DMS153 treated with DMSO at 0.1 percent for 48 hours (cell line): ENCODE measurements around the gene RPS6KA1.
"Not testable (repeated sequence)": the region's sequence is repeated elsewhere in the genome, so short reads cannot be mapped to it uniquely, and the experiment has no call there.

Experiments
- DNase-seq: peaks from one replicate; lab custom pipeline; 2025; ENCODE audit not compliant: unreplicated experiment; lab: John Stamatoyannopoulos, UW

Gene RPS6KA1

GRCh38 chr1:26529655-26530409 is at the start of gene RPS6KA1:
TSS of gene RPS6KA1 (plus strand) at chr1:26529761. CDS start at chr1:26529921, 160 bp downstream.
- peak; percentile 78 for DNase-seq

DNA sequence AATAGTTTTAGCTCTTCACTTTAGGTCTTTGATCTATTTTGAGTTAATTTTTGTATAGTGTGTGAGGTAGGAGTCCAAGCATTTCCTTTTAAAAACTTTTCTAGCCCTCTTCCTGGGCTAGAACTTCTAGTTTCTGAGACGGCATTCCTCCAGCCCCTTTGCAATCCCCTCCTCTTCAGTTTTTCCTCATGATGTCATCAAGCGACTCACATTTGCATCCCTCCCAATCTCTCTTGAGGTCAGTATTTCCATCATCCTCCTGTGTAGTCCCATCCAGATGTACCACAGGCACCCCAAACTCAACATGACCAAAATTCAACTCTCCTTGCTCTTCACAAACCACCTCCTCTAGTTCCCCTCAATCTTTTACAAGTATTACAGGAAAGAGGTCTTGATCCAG is 46.6 kb upstream of the RPS6KA1 start:
- no peak for DNase-seq

GRCh38 chr1:26483980-26484379 is 45.6 kb upstream of the RPS6KA1 start:
- no peak for DNase-seq

- no peak for DNase-seq
Observed at GRCh38 chr1:26490155-26490554, 39.4 kb upstream of the RPS6KA1 start.

DNA sequence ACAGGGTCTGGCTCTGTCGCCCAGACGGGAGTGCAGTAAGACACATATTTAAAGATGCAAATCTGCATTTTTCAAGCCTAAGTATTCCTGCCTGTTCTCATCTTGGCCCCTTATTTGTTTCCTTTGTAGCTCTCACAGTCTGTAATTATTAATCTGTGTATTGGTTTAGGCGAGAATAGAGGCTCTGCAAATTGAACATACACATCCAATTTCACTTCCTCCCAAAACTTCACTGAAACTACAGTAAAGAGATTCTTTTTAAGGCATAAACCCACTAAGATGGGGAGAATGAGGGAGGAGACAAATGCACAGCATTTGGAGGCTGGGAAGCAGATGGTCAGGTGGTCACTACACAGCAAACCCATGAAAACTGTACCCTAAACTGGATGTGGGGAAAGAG is 36.3 kb upstream of the RPS6KA1 start:
- no peak for DNase-seq

GRCh38 chr1:26493938-26494337 is 35.6 kb upstream of the RPS6KA1 start:
- no peak for DNase-seq

DNA sequence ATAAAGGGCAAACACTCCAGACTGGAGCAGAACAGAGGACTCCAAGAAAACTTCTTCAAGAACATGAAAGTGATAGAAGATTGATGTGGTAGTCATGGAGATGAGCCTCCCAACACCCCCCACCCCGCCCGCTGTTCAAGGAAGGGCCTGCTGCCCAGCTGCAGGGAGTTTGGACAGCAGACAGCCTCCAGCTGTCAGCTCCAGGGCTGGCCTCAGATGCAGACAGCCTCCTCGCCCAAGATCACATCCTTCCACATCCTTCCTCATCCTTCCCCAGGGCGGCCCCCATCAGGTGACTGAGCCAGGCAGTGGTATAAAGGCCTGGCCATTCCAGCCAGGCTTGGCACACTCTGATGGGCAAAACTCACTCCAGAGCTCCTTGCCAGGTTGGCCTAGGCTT is 32.7 kb upstream of the RPS6KA1 start:
- no peak for DNase-seq

DNA sequence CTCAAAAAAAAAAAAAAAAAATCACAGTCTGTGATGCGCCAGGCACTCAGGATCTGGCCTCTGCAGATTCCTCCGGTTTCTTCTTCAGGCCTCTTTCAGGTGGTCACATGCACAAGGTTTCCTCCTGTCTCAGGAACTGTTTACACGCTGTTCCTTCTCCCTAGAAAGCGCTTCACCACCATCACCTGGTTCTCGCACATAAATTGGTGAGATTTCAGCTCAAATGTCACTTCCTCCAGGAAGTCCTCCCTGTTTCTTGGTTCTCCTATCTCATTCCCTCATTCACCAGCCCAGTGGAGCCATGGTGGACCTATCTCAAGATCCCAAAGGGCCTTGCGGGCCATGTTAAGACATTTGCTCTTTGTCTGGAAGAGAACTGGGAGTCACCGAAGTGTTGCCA is 30.7 kb upstream of the RPS6KA1 start:
- no peak for DNase-seq

DNA sequence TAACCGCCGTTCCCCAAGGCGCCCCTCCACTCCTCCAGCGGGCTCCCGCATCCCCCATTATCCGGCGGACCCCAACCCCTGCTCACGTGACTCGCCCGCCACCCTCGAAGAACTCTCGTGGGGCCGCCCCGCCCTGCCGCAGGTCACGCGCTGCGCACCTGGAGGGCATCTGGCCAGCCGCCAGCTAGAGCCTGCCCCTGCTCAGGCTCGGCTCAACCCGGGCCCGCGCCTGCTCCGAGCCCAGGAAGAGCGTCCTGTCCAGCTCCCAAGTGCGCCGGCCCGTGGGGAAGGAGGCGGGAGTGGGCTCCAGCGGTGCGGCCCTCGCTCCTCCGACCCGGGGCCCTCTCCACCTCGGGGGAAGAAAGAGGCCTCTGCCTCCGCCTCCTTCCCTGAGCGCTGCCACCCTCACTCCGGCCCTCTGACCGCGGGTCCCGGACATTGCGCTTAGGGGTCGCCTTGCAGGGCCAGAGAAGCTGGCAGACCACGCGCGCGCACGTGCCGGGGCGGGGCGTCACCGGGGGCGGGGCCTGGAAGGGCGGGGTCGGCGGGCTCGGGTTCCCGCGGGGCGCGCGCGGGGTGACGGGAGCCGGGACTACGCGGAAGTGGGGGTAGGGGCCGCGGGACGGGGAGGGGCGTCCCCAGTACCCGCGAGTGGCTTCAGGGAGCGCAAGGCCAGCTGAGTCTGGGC is 28.9 kb upstream of the RPS6KA1 start:
- DNase-seq = peak; percentile 88

GRCh38 chr1:26510711-26511110 is 18.9 kb upstream of the RPS6KA1 start:
- not testable (repeated sequence) for DNase-seq

GRCh38 chr1:26515836-26516235 is 13.7 kb upstream of the RPS6KA1 start:
- DNase-seq = not testable (repeated sequence)

- DNase-seq = no peak
Observed at GRCh38 chr1:26516987-26517765, 12.4 kb upstream of the RPS6KA1 start.

DNA sequence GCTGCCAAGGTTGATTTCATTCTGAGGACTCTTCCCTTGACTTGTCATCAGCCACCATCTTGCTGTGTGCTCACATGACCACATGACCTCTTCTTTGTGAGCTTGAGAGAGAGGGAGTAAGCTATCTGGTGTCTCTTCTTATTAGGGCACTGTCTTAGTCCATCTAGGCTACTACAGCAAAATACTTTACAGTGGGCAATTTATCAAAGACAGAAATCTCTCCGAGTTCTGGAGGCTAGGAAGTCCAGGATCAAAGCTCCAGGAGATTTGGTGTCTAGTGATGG is 11.9 kb upstream of the RPS6KA1 start:
- DNase-seq = no peak

GRCh38 chr1:26518355-26518754 is 11.2 kb upstream of the RPS6KA1 start:
- DNase-seq = no peak

DNA sequence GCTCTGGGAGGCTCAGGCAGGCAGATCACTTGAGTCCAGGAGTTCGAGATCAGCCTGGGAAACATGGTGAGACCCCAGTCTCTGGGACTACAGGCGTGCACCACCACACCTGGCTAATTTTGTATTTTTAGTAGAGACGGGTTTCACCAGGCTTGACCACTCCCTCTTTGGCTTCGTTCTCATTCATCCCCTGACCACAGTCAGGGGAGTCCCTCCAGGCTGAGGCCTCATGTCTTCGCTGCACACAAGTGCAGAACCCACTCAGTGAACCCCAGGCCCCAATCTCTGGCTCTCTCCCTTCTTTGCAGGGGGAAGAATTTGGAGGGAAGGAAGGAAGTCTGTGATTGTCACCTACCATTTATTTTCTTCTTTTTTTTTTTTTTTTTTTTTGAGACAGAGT is 9.2 kb upstream of the RPS6KA1 start:
- no peak for DNase-seq

- DNase-seq = no peak
Observed at GRCh38 chr1:26521669-26522030, 7.9 kb upstream of the RPS6KA1 start.

DNA sequence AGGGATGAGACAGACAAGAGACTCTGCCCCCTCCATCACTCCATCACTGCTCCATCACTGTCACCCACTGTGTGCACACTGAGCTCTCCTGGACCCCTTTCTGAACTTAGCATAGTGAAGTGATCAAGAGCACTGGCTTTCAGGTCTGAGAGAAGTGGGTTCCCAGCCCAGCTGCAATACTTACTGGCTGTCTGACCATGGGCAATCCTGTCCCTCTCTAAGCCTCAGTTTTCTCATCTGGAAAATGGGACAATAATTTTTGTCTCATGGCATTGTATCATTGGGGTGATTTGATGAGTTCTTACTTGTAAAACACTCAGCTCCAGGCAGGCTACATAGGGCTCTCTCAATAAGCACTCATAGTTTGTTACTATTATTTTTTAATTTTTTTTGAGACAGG is 7.5 kb upstream of the RPS6KA1 start:
- no peak for DNase-seq

DNA sequence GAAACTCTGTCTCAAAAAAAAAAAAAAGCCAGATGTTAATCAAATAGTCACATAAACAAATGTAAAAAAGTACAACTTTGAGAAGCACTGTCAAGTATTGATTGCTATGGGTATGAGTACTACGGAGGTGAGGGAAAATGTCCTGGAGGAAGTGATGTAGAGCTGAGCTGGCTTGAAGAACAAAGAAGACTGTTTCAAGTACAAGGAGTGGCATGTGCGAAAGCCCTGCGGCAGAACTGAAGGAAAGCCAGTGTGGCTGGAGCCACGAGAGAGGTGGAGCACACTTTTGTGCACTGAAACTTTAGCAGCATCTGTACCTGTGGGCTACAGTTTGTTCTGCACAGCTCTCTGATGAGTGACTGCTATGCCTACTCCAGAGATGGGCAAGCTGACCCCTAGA is 5.4 kb upstream of the RPS6KA1 start:
- no peak for DNase-seq

DNA sequence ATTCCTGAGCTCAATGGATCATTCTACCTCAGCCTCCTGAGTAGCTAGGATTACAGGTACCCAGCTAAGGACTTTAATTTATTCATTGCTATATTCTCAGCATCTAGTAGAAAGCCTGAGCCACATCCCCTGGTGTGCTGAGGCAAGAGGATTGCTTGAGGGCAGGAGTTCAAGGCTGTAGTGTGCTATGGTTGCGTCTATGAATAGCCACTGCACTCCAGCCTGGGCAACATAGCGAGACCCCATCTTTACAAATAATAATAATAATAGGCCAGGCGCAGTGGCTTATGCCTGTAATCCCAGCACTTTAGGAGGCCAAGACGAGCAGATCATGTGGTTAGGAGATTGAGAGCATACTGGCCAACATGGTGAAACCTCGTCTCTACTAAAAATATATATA is 3.3 kb upstream of the RPS6KA1 start:
- DNase-seq = no peak

- no peak for DNase-seq
Observed at GRCh38 chr1:26529405-26529654, 231 bp upstream of the RPS6KA1 start.

DNA sequence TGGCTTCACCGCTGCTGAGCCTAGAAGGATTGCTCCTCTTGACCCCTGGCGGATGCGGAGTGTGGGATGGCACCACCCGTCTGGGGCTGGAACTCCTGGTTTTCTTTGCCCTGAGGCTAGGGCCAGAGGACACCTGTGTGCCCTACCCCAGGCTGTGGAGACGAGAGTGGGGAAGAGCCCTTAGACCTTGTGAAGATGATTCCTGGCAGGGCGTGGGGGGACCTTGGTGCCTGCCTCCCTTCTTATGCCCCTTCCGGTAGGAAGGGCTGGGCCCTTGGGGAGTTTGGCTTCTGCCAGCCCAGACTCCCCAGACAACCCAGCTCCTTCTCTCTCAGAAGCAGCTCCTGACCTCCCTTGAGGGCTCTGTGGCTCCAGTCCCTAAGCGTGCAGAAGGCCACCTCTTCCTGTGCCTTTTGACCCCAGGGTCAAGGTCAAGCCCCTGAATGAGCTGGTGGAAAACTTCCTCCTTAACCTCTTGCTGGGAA is 891 bp downstream of the RPS6KA1 start:
- DNase-seq = no peak

DNA sequence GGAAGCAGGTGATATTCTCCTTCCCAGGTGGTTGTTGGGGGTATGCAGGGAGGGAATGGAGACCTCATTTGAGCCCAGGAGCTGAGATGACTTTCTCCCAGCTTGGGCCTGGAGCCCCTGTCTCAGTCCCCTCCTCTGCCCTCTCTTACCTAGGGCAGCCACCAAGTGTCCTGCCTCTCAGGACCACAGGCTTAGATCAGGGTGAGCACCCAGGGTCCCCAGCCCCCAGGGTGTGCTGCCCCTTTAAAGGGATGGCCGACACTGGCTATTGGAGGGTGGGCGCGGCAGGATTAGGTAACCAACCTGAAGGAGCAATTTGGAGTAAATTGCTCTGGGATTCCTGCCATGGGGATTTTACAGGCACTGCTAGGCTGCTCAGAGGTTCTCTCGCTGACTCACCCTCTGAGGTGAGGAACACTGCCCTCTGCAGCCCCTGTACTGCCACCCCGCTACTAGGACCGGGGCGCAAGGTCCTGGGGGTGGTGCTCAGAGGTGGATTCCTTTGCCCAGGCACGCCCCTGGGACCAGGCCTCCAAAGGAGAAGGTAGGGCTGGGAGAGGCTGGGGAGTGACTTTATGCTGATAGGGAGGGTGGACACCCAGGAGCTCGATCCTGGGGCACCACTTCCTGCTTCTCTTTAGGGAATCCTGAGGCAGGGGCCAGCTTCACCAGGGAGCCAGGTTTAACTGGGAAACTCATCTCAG is 1.5 kb downstream of the RPS6KA1 start:
- DNase-seq = peak; percentile 83
